Pancreas (tissue), 10 donors: Measurements from ENCODE around the gene COASY. TPM values are rescaled to one million over a fixed set of nuclear protein-coding genes. Genes with fewer than 3 reads are reported as not detected.
"Not testable (repeated sequence)": the region's sequence is repeated elsewhere in the genome, so short reads cannot be mapped to it uniquely, and the experiment has no call there.

Experiments used
- ATAC-seq, 4 donors: fragments of 200-7000 bp; cut with Tn5 transposase; one replicate each; pipeline versions ENCODE4 v1.8.0 to v1.9.1; 2020; ENCODE audit warnings: mild to moderate bottlenecking in 4 of 4, moderate library complexity in 4 of 4
- DNase-seq, 6 donors: peaks; one replicate each; pipeline ENCODE4 v3.0.0-alpha.2; 2020
- FAIRE-seq: peaks from 2 replicates; lab custom pipeline; 2012; peaks lifted over from hg19 to GRCh38; lab: Jason Lieb, UNC
- H3K27ac ChIP-seq, 4 donors: fragments of 200-600 bp; sonication (generic); 1 replicate in 3 of 4; 2 replicates in 1 of 4; pipeline versions ENCODE4 v1.5.0 to v1.8.0; 2020
- H3K27me3 ChIP-seq, 4 donors: fragments of 200-600 bp; one replicate each; pipeline ENCODE4 v1.8.0; 2021
- H3K36me3 ChIP-seq, 3 donors: fragments of 200-600 bp; sonication (generic) in 1 of 3; one replicate each; pipeline versions ENCODE4 v1.5.0 to v1.8.0; 2020 to 2021
- H3K4me1 ChIP-seq, 3 donors: fragments of 200-600 bp; one replicate each; pipeline ENCODE4 v1.8.0; 2021
- H3K4me3 ChIP-seq, 4 donors: fragments of 200-600 bp; sonication (generic) in 2 of 4; one replicate each; pipeline versions ENCODE4 v1.5.0 to v1.8.0; 2020 to 2021
- H3K9me3 ChIP-seq, 4 donors: fragments of 200-600 bp; one replicate each; pipeline ENCODE4 v1.8.0; 2021
- WGBS, 2 donors: extraction: QIAGEN DNeasy Blood & Tissue Kit; methylation state at CpG; one replicate each; pipeline ENCODE4 v1.1.7; 2013; 5-methylcytosine and 5-hydroxymethylcytosine counted together
- intact Hi-C, 3 donors: fragments of 100-400 bp; cut with DNase I; formaldehyde crosslinking; loops; one replicate each; pipeline versions ENCODE4 v1.11.1 to v1.14.2; 2022
- polyA plus RNA-seq, 2 donors: library from polyadenylated mRNA; stranded (reverse); fragments of 200-250 nt; gene quantifications; one replicate each; pipeline ENCODE4 v1.2.3, GENCODE V29; 2013
- total RNA-seq, 6 donors: library from RNA; stranded (reverse); fragmentation: NEBNext Ultra II Directional in 4 of 6; extraction: Animal tissue kit (Norgen Biotek cat#: 25700) in 4 of 6; gene quantifications; one replicate each; pipeline versions ENCODE4 v1.2.1 to v1.2.4, GENCODE V29; 2021 to 2023
- TF ChIP-seq, protein P1 (sequence below), 4 donors: fragments of 200-600 bp; sonication (generic) in 3 of 4; IDR thresholded peaks; one replicate each; pipeline versions ENCODE4 v1.5.0 to v1.8.0; 2021; ENCODE audit warnings: antibody characterized with exemption in 4 of 4
- donor health status: healthy with polysubstance abuse.
- donor health status: DM: no; HTN: no; CAD: no; lungs with moderate emphysema.
- donor health status: DM: no; HTN: no; CAD: no.
- donor health status: control.
- donor health status: control.
- donor health status: Bipolar disorder and iron deficiency.
- donor health status: DM: yes; HTN: yes; CAD: no.
- donor health status: DM: no; HTN: no; CAD: no.
- donor health status: DM: no; HTN: no; CAD: no.
- donor health status: DM: yes; HTN: yes; CAD: no.

The COASY gene
- total and polyA plus RNA-seq, 8 donors, result 32.3 to 152 (median 56.0) TPM

DNA sequence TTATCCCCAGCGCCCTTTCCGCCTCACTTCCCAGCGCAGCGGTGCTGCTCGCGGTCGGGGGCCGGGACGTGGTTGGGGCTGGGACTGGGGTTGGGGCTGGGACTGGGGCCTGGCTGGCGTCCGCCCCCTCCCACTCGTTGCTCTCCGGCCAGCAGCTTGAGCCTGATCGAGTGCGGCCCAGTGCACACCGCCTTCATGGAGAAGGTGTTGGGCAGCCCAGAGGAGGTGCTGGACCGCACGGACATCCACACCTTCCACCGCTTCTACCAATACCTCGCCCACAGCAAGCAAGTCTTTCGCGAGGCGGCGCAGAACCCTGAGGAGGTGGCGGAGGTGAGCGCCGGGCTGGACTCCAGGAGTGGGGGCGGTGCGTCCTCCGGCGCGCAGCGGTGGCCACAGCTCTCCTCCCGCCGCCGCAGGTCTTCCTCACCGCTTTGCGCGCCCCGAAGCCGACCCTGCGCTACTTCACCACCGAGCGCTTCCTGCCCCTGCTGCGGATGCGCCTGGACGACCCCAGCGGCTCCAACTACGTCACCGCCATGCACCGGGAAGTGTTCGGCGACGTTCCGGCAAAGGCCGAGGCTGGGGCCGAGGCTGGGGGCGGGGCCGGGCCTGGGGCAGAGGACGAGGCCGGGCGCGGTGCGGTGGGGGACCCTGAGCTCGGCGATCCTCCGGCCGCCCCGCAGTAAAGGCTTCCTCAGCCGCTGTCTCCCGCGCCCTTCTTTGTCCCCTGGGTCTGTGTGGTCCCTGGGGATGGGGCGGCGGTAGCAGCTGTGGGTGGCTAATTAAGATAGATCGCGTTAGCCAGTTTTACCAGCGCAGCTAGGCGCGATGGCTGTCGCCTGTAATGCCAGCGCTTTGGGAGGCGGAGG, 7.5 kb upstream of the COASY start:
- Histone ChIP-seq H3K36me3 (no peaks in the 10 kb centered on the region), H3K4me1 (peaks cover 0 to 6% (median 0%) of the 10 kb centered on the region in 3 donors), H3K4me3 (peak overlapping the region; percentile 35 to 77 (median 74)), H3K9me3 (no peaks in the 10 kb centered on the region), H3K27ac (peak overlapping the region; percentile 80 to 87 (median 84)), H3K27me3 (no peaks in the 10 kb centered on the region)
- TF ChIP-seq, protein P1, sequence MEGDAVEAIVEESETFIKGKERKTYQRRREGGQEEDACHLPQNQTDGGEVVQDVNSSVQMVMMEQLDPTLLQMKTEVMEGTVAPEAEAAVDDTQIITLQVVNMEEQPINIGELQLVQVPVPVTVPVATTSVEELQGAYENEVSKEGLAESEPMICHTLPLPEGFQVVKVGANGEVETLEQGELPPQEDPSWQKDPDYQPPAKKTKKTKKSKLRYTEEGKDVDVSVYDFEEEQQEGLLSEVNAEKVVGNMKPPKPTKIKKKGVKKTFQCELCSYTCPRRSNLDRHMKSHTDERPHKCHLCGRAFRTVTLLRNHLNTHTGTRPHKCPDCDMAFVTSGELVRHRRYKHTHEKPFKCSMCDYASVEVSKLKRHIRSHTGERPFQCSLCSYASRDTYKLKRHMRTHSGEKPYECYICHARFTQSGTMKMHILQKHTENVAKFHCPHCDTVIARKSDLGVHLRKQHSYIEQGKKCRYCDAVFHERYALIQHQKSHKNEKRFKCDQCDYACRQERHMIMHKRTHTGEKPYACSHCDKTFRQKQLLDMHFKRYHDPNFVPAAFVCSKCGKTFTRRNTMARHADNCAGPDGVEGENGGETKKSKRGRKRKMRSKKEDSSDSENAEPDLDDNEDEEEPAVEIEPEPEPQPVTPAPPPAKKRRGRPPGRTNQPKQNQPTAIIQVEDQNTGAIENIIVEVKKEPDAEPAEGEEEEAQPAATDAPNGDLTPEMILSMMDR (IDR thresholded peaks at IDR 0.05), result no peak
- DNase-seq (peak; percentile 81 to 93 (median 88)), ATAC-seq (peak; percentile 92 to 96 (median 95)), FAIRE-seq (no peak)
- 1% methylated on average over 62 to 82 of the region's 82 CpGs for WGBS, 2 donors
- intact Hi-C loops, result no loop called here

GRCh38 chr17:42555122-42555622, 6.8 kb upstream of the COASY start:
- Histone ChIP-seq H3K36me3 (no peaks in the 10 kb centered on the region), H3K4me3 (peak overlapping the region; percentile 35 to 77 (median 74)), H3K9me3 (no peaks in the 10 kb centered on the region), H3K4me1 (peaks cover 0 to 6% (median 0%) of the 10 kb centered on the region in 3 donors), H3K27ac (peak overlapping the region; percentile 80 to 87 (median 84)), H3K27me3 (no peaks in the 10 kb centered on the region)
- DNase-seq (no peak), FAIRE-seq (no peak), ATAC-seq (peak in 2 of 4 donors; percentile 2 to 3)
- intact Hi-C loops, result no loop called here
- 25 to 27% methylated on average over 4 of the region's 4 CpGs for WGBS, 2 donors
- TF ChIP-seq, protein P1 (IDR thresholded peaks at IDR 0.05), result no peak

- intact Hi-C loops, result not testable (repeated sequence)
Observed at GRCh38 chr17:42555961-42556617, 5.9 kb upstream of the COASY start.

DNA sequence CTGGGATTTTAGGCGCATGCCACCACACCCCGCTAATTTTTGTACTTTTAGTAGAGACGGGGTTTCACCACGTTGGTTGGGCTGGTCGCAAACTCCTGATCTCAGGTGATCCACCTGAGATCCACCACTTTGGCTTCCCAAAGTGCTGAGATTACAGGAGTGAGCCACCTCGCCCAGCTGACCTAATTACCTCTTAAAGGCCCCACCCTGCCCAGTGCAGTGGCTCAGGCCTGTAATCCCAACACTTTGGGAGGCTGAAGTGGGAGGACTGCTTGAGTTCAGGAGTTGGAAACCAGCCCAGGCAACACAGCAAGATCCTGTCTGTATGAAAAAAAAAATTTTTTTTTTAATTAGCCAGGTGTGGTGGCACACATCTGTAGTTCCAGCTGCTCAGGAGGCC, 2.9 kb upstream of the COASY start:
- FAIRE-seq (no peak), DNase-seq (no peak), ATAC-seq (no peak)
- H3K36me3 ChIP-seq, result no peaks in the 10 kb centered on the region
- peaks cover 0 to 20% (median 8%) of the 10 kb centered on the region in 3 donors for H3K4me1 ChIP-seq
- H3K27ac ChIP-seq, result no peak overlapping the region
- intact Hi-C loops, result no loop called here
- H3K27me3 ChIP-seq, result no peaks in the 10 kb centered on the region
- TF ChIP-seq, protein P1 (IDR thresholded peaks at IDR 0.05), result no peak
- no peak overlapping the region for H3K4me3 ChIP-seq
- no peaks in the 10 kb centered on the region for H3K9me3 ChIP-seq
- 78 to 85% methylated on average over 6 of the region's 6 CpGs for WGBS, 2 donors

More at GRCh38 chr17:42555961-42556617, 5.9 kb upstream of the COASY start:
- not testable (repeated sequence) for H3K4me1 ChIP-seq, ATAC-seq, H3K4me3 ChIP-seq, H3K9me3 ChIP-seq, FAIRE-seq, H3K27me3 ChIP-seq, H3K36me3 ChIP-seq, DNase-seq
- H3K27ac ChIP-seq, result peak overlapping the region in 1 of 4 donors; percentile 80
- WGBS, 2 donors, result 68 to 78% methylated on average over 5 of the region's 5 CpGs

- TF ChIP-seq, protein P1 (IDR thresholded peaks at IDR 0.05), result no peak
- DNase-seq, result no peak
- Histone ChIP-seq H3K4me3 (no peak overlapping the region), H3K36me3 (peaks cover 0 to 9% (median 2%) of the 10 kb centered on the region in 3 donors), H3K9me3 (no peaks in the 10 kb centered on the region), H3K27me3 (no peaks in the 10 kb centered on the region), H3K27ac (no peak overlapping the region), H3K4me1 (peaks cover 0 to 19% (median 8%) of the 10 kb centered on the region in 3 donors)
- no peak for ATAC-seq
- WGBS, 2 donors, result 81 to 88% methylated on average over 3 of the region's 3 CpGs
- no peak for FAIRE-seq
- intact Hi-C loops, result no loop called here
Observed at GRCh38 chr17:42560246-42560645, 1.7 kb upstream of the COASY start.
